Stimulated activated CD4-positive, alpha-beta T cell treated with anti-CD3 and anti-CD28 coated beads, Interleukin-15, amount 100 ng/mL, for 24 hours (primary cell): Measurements from ENCODE around the gene PAPOLA.

ENCODE experiments used
- DNase-seq: peaks from one replicate; pipeline ENCODE4 v3.0.0-alpha.2; 2020

Gene PAPOLA

DNA sequence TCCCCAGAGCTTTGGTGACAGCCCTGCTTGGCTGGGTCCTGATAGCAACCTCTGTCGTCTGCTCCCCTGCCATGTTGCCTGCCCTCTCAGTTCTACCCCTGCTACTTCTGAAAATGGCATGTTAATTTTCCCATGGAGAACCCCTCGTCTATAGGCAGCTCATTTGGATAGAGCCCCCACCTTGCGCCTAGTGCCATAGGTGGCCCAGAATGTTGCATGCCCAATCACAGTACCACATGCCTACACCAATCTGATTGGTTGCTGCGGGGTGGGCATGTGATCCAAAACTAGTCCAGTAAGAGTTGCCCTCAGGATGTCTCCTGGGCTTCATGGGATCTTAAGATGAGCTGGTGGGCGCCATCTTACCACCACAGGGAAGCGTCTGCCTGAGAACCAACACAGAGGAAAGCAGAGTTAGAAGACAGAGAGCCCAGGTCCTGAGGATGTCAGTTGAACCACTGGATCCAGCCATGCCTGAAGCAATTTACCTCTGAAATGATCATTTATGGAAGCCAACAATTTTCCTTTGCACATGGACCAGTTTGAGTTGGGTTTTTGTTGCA, 85.7 kb downstream of the PAPOLA start:
- no peak for DNase-seq

GRCh38 chr14:96588410-96589257, 86.5 kb downstream of the PAPOLA start:
- no peak for DNase-seq

DNA sequence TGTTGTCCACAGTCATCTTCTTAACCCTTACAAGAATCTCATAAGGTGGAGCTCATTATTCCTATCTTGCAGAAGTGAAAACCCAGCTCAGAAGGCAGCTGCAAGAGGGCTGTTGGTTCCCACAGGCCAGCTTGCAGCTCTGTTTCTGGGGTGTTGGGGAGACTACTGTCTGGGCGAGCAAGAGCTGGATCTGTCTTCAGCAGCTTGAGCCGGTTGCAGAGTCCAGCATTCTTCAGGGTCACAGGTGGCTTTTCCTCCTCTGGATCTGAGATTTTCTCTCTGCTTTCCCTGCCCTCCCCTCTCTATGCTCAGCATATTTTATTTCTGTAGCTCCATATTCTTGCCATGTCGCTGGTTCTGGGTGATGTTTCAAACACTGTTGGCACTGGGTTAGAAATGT, 87.4 kb downstream of the PAPOLA start:
- no peak for DNase-seq

DNA sequence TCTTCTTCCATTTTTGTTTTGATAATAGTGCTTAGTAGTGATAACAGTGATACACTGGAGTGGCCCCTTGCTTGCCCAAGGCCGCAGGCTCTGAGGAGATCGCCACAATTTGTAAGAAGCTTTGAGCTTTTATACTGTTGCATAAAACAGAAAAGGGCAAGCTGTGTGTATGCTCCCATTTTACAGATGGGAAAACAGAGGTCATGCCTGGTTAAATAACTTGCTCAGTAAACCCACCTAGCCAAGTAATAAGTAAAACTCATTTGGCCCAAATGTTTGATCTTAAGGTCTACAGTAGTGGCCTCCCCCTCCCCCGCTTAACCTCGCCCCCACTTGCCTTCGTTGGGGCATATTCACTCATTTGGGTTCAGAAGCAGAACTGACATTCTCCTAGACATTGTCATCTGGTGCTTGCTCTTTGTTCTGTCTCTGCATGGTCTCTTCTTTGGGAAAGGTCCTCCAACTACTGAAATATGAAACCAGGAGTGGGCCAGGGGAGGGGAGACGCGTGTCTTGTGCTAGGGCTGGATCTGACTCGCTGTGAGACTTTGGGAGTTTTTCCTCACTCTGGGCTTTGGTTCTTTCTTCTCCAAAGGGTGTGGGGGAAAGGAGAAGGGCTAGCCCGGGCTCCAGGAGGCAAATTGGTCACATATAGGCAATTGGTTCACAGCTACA, 88.1 kb downstream of the PAPOLA start:
- DNase-seq: no peak

- DNase-seq: peak; percentile 76
Measured at GRCh38 chr14:96592591-96593386, 90.6 kb downstream of the PAPOLA start.

- DNase-seq: no peak
Measured at GRCh38 chr14:96594961-96595360, 92.8 kb downstream of the PAPOLA start.

DNA sequence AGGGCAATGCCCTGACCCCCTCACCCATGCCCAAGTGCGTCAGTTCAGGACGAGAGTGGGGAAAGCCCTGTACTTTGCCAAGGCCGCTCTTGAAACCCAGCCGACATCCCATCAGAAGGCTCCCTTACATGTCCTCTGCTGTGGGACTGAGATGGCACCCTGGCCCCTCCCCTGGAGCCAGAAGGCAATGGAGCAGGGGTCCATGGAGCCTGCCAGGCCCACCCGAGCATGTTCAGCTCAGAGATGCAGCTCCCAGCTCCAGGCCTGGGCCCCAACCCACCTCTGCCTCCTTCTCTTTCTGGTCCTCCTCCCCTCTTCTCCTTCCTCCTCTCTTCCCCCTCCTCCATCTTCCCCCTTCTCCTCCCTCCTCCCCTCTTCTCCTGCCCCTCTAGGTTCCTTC, 95.5 kb downstream of the PAPOLA start:
- DNase-seq: no peak

DNA sequence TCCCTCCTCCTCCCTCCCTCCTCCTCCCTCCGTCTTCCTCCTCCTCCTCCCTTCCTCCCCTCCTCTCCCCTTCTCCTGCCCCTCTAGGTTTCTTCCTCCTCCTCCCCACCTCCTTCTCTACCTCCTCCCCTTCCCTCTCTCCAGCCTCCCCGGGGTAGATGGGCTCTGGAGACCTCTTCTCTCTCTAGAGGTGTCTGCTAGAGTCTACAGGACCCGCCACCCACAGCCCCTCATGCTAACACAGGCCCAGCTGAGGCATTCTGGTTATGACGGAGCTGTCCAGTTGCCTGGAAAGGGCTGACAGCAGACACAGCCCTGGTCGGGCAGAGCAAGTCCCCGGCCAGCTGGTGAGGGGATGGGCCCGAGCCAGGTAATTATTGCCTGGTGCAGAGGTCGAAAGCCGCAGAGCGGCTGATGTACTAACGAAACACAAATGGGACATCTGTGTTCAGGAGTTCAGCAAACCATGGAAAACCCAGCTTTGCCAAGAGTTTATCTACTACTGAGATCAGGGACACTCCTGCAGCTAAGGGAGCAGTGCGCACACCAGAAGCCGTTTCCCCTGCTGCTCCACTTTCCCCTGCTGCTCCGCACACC, 96.2 kb downstream of the PAPOLA start:
- DNase-seq: no peak

DNA sequence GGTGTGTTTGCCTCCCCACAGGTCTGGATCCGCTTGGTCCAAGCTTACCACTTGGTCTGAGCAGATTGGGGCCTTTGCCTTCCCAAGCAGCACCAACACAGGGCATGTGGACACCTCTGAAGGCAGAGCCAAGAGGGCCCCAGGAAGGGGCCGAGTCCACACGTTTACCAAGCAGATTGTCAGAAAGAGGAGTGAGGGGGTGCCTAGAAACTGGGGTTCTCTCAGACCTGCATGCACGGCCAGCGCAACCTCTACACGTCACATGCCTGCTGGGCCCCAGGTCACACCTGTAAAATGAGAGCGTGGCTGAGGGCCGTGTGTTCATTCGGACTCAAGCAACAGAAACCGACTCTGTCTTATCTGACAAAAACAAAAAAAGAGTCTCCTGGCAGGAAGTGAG, 96.9 kb downstream of the PAPOLA start:
- DNase-seq: no peak

DNA sequence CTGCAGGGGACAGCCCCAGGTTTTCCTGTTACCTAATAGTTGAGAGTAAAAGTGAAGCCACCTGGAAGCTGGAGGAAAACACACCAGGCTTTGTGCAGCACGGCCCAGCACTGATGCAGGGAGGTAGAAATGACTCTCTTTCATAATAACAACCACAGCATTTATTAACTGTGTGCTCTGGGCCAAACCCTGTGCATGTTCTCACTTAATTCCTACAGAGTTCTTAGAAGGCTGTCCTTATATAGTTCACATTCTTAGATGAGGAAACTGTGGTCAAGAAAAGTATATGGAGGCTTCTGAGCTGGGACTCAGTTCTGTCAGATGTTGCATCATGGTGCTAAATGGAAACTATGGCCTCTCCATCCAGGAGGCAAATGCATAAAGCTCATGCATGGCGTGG, 100.0 kb downstream of the PAPOLA start:
- DNase-seq: no peak

DNA sequence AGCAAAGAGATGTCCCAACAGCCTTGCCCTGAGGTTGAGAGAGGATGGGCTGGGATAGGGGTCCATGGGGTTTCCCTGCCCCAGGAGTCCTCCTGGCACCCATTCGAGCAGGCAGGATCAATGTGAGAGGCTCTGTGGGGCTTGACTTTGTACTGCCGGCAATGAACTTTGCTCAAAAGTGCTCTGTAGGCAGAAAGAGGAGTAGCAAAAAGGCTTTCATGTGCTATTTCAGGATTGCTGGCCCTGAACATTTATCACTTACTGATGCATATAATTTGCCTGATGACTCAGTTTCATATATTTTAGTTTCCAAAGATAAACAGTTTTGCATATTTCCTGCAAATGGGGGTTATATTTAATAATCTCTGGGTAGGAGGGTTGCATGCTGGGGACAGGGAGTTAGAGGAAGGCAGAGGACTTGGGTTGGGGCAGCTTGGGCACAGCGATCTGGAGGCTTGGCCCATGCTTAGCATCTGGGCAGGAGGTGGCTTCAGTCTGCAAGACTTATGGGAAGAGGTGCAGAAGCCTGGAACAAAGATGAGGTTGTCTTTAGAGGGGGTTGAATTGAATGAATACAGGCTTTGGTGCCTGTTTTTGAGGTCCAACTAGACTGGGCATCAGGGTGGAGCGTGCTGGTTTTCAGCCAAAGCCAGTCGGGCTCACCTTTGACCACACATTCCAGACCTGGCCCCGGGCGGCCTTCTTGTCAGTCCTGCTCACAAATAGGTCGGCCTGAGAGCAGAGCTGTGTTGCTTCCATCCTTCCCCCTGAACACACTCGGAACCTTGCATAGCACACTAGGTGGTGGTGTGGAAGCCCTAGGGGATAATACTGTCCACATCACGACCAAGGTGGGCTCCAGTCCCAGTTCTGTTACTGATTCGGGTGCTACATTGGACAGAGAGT, 101.4 kb downstream of the PAPOLA start:
- DNase-seq: no peak

DNA sequence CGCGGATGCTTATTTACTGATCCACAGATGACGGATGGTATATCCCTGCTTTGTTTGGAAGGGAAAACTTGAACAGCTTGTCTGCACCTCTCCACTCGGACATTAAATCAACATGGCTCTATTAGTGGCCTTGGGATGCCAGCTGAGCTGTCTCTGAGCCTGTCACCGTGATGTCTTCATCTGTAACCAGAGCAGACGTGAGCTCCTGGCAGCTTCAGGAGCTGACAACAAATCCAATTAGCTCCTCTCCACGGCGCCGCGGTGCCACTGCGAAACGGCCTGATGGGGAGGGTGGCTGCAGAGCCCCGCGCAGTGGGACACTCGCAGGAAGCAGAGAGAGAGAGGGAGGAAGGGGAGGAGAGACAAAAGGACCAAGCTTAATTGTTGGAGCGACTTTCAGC, 112.3 kb downstream of the PAPOLA start:
- no peak for DNase-seq

DNA sequence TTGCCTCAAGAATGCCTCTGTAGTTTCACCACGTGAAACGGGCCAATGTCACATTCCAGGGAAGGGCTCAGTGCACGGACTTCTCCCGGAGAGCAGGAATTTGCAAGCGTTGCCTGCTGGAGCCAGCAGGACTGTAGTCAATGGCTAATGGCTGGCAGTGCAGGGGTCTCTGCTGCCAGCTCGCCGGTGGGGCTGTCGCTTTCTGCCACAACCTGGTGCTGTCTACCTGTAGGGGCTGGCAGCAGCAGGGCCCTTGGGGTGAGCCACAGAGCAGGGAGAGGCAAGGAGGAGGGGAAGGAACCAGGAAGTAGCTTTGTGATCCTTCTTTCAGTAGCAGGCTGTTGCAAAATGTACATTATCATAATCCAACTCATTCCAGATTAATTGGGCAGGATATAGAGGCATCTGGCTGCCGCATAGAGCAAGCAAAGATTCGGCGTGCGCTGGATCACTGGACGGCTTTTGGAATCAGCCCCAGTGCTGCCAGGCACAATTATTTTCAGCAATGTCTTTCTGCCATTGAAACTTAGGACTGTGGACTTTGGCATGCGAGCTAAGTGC, 114.1 kb downstream of the PAPOLA start:
- DNase-seq: no peak
